M059J (cell line): ENCODE data around the gene OSBPL9. TPM values are rescaled to one million over a fixed set of nuclear protein-coding genes. Genes with fewer than 3 reads are reported as not detected.
A peak's percentile ranks its signal among the peaks of the same experiment; 100 is the strongest.
"Not testable (repeated sequence)": the region's sequence is repeated elsewhere in the genome, so short reads cannot be mapped to it uniquely, and the experiment has no call there.

Source experiments
- DNase-seq: peaks from one replicate; pipeline ENCODE4 v3.0.0-alpha.2; 2012; ENCODE audit warnings: low read depth
- total RNA-seq: library from RNA; depleted of rRNA; stranded (reverse); fragments of >200 nt; shearing (Covaris generic); gene quantifications from 2 replicates; pipeline ENCODE4 v1.2.3, GENCODE V29; 2014

OSBPL9 gene
- total RNA-seq, 1 experiment from 2014 or later, result 109 TPM

DNA sequence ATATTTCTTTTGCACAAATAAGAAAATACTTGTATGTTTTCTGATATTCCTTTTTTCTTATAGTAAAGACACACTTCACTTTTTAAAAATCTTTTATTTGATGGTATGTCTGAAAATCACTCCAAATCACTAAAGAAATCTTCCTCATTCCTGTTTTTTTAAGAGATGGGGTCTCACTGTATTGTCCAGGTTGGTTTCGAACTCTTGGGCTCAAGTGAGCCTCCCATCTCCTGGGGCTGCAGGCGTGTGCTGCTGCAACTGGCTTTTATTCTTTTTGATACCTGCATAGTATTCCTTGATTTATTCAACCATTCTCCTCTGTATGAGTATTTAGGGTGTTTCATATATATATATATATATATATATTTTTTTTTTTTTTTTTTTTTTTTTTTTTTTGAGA is 88.1 kb downstream of the OSBPL9 start:
- no peak for DNase-seq

DNA sequence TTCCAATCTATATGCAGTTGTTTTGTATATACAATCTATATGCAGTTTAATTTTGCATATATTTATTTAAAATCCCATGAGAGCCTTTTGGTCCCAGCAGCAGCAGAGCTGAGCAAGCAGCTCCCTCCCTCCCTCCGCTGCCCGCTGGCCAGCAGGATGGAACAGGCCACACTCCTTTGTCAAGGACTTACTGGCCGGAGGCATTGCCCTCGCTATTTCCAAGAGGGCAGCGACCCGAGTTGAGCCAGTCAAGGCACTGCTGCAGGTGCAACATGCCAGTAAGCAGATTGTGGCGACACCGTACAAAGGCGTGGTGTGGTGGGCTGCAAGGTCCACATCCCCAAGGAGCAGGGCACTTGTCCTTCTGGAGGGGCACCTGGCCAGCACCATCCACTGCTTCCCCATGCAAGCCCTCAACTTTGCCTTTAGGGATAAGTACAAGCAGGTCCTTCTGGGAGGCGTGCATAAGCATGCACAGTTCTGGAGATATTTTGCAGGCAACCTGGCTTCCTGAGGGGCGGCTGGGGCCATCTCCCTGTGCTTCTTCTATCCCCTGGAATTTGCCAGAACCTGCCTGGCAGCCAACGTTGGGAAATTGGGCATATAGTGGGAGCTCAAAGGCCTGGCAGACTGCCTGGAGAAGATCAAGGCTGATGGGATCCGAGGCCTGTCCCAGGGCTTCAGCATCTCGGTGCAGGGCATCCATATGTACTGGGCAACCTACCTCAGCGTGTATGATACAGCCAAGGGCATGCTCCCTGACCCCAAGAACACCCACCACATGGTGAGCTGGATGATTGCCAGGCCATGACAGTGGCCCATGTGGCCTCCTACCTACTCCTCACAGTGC is 92.2 kb downstream of the OSBPL9 start:
- no peak for DNase-seq

DNA sequence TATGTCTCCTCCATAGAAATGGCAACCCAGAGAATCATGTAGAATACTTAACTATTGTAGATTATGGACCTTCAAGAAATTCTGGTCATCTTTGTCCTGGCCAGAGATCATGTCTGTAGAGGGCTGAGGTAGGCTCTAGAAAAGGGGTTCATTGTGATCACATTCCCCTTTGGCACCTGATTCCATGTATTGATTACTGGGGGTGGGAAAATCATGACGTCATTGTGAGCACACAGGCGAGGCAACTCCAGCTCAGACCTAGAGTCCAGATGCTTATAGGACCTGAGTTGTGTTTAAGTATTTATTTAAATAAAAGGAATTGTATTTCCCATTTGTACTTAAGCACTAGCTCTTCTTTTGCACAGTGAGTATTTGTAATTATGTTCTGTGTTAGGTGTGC is 93.1 kb downstream of the OSBPL9 start:
- DNase-seq, result no peak

DNA sequence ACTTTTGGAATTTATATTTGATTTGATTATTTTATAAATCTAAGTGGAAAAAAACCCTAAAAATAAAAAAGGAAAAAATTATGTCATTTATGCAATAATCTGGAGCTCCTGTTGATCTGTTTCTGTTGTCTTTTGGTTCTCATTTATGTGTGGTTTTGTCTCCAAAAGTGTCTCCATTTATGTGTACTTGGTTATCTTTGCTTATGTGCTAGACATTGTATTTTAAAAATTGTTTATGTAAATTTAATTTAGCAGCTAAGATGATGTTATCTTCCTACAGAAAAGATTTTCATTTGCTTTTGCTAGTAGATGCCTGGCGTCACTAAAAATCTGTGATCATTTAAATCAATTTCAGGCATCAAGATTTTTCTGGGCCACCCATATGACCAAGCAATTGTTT is 95.7 kb downstream of the OSBPL9 start:
- DNase-seq, result no peak

DNA sequence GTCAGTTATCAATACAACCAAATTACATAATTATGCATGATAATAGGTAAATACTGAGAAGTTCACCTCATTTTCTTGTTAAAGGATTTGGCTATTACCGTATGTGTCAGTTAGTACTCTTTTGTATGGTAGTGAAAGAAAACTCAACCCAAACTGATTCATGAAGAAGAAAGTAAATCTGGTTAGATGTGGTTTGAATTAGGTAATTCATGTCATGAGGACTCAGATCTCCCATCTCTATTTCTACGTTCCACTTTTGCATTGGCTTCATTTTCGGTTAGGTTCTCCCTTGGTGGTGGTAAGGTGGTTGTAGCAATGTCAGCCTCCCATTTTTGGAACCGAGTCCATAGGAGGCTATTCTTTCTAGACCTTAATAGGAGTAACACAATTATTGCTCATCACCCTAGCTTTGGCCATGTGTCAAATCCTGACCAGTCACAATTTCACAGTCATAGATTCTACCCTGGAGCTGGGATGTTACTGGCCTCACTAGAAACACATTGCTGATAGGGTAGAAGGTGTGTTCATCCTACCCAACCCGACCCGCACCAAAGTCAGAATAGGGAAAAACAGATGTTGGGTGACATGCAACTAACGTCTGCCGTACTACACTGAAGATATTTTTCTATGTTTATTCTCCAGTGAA is 97.6 kb downstream of the OSBPL9 start:
- peak; percentile 27 for DNase-seq

DNA sequence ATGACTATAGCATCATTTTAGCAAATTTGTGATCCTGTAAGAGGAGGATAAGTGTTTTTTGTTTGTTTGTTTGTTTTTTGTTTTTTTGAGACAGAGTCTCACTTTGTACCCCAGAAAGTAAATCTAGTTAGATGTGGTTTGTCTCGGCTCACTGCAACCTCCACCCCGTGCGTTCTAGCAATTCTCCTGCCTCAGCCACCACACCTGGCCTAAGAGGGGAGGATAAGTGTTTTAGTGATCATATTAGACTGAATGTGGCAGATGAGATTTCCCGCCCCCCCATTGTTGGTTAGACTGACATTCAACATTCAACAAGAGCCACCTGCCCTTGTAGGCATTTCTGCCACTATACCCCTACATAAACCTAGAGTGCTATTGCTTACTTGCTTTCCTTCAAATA is 98.5 kb downstream of the OSBPL9 start:
- DNase-seq, result no peak

DNA sequence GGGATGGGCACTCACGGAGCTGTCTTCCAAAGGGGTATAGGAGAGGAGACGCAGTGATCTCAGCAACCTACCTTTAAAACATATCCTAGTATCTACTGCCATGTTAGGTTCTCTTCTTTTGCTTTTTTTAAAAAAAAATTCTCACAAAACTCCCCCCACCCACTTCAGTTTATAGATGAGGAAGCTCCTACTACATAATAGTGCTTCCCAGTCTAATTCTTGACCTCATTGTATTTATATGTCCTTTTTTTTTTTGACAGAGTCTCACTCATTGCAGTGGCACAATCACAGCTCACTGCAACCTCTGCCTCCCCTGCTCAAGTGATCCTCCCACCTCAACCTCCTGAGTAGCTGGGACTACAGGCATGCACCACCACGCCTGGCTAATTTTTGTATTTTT is 99.9 kb downstream of the OSBPL9 start:
- DNase-seq, result no peak

DNA sequence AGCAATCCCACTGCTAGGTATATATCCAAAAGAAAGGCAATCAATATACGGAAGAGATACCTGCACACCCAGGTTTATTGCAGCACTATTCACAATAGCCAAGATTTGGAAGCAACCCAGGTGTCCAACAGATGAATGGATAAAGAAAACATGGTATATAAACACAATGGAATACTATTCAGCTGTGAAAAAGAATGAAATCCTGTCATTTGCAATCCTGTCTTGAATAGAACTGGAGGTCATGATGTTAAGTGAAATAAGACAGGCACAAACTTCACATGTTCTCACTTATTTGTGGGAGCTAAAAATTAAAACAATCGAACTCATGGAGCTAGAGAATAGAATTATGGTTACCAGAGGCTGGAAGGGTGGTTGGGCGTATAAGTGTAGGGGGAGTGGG is 101.0 kb downstream of the OSBPL9 start:
- DNase-seq, result no peak

DNA sequence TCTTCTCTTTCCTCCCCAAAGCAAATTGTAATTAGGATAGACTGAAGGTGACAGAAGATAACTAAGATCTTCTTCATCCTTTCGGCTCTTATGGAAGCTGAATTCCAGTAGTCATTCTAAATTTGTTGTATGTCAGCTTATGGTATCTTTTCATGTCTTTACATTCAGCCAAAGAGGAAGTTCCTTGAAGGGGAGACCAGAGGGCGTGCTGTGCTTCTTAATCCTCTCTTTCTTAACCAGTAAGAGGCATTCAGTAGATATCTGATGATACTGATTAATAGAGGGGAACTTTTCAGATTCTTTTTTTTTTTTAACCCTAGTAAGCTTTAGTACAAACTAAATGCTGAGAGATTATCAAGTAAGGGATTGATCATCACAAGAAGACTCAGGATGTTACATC is 102.3 kb downstream of the OSBPL9 start:
- no peak for DNase-seq

DNA sequence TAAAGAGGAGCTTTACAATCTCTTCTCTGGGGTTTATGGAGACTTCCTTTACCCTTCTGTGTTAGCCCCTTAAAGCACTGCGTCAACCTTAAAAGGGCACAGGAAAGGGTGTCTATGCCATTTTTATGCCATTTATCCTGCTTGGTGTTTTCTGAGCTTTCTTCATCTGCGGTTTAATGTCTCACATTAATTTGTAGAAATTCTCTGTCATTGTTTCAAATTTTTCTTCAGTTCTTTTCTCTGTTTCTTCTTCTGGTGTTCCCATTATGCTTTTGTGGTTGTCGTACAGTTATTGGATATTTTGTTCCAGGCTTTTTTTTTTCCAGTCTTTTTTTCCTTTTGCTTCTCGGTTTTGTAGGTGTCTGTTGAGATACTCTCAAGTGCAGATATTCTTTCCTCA is 107.9 kb downstream of the OSBPL9 start:
- no peak for DNase-seq

DNA sequence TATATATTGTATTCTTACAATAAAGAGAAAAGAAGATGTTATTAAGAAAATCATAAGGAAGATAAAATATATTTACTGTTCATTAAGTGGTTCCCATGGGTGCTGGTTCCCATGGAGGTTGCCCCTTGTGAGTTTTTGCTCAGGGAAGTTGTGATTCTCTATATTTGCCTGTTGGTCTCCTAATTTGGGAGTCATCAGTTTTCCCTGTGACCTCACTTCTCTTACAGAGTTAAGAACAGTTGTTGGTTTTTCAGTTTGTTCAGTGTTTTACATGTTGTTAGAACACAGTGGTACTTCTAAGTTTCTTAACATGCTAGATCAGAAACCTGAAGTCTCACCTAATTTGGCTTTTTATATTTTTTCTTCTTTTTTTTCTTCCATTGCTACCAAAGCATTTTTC is 109.2 kb downstream of the OSBPL9 start:
- DNase-seq, result no peak

DNA sequence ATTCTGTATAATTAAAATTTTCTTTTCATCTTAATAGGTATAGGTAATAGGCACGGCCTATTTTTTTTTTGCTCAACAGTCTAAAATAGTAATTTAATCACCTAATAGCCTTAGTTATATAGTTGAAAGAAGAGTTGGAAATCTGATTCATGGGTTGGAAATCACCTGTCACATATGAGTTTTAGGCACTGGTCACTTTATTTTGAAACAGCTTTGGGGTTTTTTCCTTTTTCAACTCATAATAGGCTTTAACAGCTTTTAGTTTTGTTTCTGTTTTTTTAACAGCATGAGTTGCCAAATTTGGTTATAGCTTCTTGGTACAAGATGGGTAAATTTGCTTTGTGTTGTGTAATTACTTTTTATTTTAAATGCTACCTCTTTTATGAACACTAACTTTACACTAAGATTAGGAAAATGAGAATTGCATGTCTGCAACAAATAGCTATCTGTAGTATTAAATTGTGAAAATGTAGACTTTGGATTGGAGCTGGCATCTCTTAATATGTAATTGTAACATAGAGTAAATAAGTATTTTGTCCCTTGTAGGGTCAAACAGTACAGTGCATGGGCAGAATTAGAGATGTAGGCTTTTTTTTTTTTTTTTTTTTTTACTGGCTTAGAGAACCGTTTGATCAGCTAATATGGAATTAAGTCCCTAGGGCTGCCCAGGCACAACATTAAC is 109.8 kb downstream of the OSBPL9 start:
- DNase-seq, result no peak

DNA sequence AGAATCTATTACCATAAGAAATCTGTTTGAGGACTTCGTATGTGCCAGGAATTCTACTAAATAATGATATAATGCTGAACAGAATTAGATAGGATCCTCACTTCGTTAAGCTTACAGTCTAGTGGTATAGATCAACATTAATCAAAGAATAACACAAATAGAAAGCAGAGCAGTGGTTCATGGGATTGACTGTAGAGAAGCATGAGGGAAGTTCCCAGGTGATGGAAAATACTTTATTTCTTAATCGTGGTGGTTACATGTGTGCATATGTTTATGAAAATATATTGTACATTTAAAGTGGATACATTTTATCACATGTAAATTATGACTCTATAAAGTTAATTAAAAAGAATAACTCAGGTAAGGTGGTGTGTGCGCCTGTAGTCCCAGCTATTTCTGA is 110.5 kb downstream of the OSBPL9 start:
- no peak for DNase-seq

DNA sequence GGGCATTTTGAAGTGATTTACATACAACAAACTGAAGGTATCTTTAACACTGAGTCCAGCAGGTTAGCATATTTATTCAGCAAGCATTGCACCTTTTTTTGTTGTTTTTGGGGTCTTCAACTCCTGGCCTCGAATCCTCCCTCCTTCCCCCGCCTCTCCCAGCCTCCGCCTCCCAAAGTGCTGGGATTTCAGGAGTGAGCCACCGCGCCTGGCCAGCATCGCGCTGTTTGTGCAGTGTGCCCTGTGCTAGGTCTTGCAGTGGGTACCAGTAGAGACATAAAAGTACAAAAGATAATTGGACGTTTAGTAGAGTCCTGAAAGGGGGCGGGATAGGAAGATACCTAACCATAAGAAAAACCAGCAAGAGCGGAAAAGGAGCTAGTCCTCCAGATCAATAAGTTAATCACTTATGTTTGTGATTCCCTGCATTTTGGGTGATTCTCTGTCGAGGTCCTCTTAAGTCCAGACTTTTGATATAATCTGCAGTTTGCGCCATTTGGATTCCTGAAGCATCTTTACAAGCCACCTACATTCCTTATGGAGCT is 111.8 kb downstream of the OSBPL9 start:
- DNase-seq, result no peak

DNA sequence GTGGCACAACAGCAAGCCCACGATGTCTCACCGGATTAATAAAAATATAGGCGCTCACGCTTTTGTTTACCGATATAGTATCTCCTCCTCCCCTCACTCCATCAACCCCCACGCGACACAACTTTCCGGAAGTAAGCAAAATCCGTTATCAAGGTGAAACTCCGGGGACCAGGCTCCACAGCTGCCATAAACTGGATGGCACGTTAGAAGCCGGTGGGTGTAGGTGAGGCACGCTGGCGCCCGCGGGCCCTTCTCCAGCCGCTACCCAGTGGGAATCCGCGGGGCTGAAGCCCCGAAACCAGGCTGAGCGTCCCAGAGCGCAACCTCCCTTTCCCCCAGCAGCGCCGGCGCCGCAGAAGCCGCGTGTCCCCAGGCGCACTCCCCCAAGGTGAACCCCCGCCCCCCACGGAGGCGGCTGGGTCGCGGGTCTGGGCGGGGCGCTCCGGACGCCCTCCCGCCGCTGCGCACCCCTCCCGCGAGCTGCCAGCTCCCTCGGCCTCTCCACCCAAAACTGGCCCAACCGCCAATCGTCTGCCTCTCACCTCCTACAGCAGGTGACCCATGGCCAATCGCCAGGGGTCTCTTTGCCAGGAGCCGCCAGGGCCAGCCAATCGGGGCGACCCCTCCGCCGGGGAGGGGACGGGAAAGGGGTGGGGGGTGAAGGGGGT is 112.4 kb downstream of the OSBPL9 start:
- peak; percentile 97 for DNase-seq

DNA sequence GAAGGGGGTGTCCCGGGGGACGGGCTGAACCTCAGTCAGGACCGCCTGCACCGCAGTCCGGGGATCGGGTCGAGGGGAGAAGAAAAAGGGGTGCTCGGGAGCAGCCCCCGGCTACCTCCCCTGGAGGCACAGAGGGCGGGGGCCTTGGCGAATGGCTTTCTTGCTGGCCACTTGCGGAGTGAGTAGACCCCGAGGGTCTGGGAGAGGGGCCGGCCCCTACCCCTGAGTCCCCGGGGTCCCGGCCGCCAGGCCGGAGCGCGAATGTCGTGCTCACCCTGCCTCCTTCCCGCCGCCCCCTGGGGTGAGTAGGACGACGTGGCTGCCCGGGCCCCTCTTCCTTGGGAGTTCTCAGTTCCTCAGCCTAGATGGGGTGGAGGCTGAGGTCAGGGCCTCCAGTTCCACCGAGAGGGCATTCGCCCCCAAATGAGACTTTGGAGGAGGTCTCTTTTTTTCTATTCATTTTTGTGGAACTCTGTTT is 113.0 kb downstream of the OSBPL9 start:
- peak; percentile 40 for DNase-seq

DNA sequence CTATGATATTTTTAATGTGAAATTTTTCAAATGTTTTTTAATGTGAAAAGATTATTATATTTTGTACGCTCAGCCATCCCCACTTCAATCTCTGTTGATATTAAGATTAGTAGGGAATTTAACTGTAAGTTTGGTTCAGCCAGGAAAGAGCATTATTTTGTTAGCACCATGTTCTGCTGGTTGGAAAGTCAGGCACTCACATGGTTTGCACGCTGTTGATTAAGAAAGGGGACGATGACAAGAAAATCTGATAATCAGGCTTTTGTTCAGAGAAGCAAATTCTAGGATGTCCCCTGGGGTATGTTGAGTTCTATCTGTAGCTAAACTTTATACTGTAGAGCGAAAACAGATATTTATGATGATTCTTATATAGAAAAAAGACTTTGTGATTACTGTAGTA is 115.1 kb downstream of the OSBPL9 start:
- no peak for DNase-seq

DNA sequence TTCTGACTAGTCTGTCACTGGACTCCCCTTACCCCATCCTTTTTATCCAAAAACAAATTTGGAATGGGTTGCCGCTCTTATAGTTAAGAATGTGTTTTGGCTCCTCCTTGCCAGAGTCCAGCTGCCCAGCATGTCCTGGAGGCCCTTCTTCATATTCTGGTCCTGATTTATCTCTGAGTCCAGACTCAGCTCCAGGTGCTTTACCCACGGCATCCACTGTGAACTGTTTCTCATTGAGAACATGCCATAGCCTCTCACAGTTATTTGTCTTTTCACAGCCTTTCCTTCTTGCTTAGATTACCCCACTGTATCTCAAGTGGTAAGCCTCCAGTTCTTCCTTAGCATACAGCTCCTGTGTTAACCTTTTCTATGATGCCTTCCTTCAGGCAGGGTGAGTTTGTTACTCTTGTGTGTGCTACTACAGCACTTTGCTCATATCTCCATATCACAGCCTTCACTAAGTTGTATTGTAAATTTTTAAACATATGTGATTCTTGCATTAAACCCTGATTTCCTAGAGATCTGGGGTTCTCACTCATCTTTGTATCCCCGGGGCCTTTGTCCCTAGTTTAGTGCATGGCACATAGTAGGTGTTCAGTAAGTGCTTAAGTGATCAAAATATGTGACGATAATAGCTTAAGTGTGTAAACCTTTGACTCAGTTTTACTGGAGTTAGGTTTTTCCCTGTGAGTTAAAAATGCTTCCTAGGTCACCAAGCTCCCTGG is 116.0 kb downstream of the OSBPL9 start:
- DNase-seq, result no peak

DNA sequence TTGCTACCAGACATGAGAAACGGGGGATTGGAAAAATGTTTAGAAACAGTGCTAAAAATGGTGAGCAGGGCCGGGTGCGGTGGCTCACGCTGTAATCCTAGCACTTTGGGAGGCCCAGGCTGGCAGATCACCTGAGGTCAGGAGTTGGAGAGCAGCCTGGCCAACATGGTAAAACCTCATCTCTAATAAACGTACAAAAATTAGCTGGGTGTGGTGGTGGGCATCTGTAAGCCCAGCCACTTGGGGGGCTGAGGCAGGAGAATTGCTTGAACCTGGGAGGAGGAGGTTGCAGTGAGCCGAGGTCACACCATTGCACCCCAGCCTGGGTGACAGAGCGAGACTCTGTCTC is 116.5 kb downstream of the OSBPL9 start:
- not testable (repeated sequence) for DNase-seq

DNA sequence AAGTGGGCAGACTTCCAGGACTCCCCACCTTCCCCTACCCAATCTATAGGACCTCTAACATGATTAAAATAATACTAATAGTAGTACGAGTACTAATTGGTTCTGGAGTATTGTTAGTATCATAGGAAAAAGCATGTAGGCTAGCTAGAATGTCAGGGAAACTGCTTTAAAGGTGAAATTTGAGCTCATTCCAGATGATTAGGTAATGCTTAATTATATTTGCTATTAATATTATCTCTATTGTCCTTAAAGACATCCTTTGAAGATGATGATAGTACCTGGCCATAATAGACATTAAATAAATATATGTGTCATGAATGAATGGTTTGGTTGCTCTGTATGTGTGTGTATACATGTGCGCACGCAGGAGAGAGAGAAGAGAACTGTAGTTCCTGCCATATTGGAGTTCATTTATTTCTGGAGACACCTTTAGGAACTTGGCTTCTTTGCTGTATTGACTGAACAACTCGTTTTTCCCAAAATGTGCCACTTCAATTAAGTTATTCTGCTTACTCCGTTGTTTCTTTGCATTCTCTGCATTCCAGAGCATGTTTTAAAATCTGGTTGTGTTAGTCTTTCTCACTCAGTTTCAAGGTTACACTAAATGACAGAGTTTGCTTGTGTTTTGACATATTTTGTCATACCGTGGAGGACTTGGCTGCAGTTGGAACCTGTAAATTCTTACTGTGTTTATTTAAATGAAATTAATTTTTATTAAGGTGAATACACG is 117.1 kb downstream of the OSBPL9 start:
- DNase-seq, result peak; percentile 18
